K562 (cell line): Measurements from ENCODE around the gene RECQL5. TPM values are rescaled to one million over a fixed set of nuclear protein-coding genes. Genes with fewer than 3 reads are reported as not detected.

ENCODE experiments used
- ATAC-seq: fragments of 200-7000 bp; cut with Tn5 transposase; 3 replicates; pipeline ENCODE4 v1.9.1; 2020; ENCODE audit warnings: moderate library complexity
- BruUV-seq: library from RNA; stranded (reverse); fragments of 400-500 nt; replicated peaks from 2 replicates; lab custom pipeline; 2021; lab: Mats Ljungman, UMichigan
- CTCF ChIA-PET: fragments of 300-600 bp; formaldehyde crosslinking; extraction: SDS; loops from one replicate; lab custom pipeline; 2021; ENCODE audit warnings: low intra/inter-chr PET ratio; lab: Yijun Ruan, JAX
- POLR2A ChIA-PET: fragments of 300-600, 350-650 bp; sonication (Branson Sonifier 250); formaldehyde crosslinking; extraction: SDS; loops from one replicate; lab custom pipeline; 2021; ENCODE audit warnings: antibody characterized with exemption, inconsistent platforms; lab: Yijun Ruan, JAX
- DNase-seq, 4 experiments: peaks; one replicate each; pipeline versions ENCODE4 v3.0.0 to v3.0.0-alpha.2; 2011 to 2018; ENCODE audit warnings: low spot score in 3 of 4, mixed read lengths in 3 of 4; ENCODE audit errors: extremely low read depth in 1 of 4
- FAIRE-seq: peaks from 2 replicates; lab custom pipeline; 2011; peaks lifted over from hg19 to GRCh38; lab: Jason Lieb, UNC
- H2AFZ ChIP-seq: 2 replicates; pipeline ENCODE4 v1.6.0; 2011; ENCODE audit warnings: low read depth, low read length, control low read depth, inconsistent platforms
- H3K27ac ChIP-seq: fragments of 200-600 bp; 3 replicates; pipeline ENCODE4 v1.8.0; 2011; ENCODE audit warnings: low read depth, mild to moderate bottlenecking, control low read depth, inconsistent platforms, low read length, moderate library complexity, mixed read lengths; ENCODE audit errors: extremely low read depth
- H3K27me3 ChIP-seq, 2 experiments: fragments of 300-600 bp in 1 of 2; 2 replicates in 1 of 2; 3 replicates in 1 of 2; pipeline versions ENCODE4 v1.6.0 to v1.8.0; 2011; ENCODE audit warnings: inconsistent platforms in 2 of 2, low read length in 2 of 2, mild to moderate bottlenecking in 1 of 2, mixed read lengths in 1 of 2, moderate library complexity in 1 of 2; ENCODE audit not compliant: control insufficient read depth in 2 of 2, insufficient read depth in 2 of 2
- H3K36me3 ChIP-seq: fragments of 300-600 bp; 3 replicates; pipeline ENCODE4 v1.8.0; 2011; ENCODE audit warnings: mild to moderate bottlenecking, low read length, inconsistent platforms; ENCODE audit not compliant: control insufficient read depth, insufficient read depth
- H3K4me1 ChIP-seq, 2 experiments: fragments of 200-600 bp in 1 of 2; replicated peaks in 1 of 2; 2 replicates in 1 of 2; 3 replicates in 1 of 2; pipeline versions ENCODE4 v1.5.1 to v1.8.0; 2011; ENCODE audit warnings: inconsistent platforms in 2 of 2, low read length in 2 of 2, mild to moderate bottlenecking in 1 of 2, mixed read lengths in 1 of 2, moderate library complexity in 1 of 2; ENCODE audit not compliant: control insufficient read depth in 2 of 2, insufficient read depth in 2 of 2
- H3K4me2 ChIP-seq: 2 replicates; pipeline ENCODE4 v1.6.1; 2011; ENCODE audit warnings: low read length, control low read depth, inconsistent platforms, mixed read lengths; ENCODE audit not compliant: insufficient read depth
- H3K4me3 ChIP-seq: fragments of 200-600 bp; sonication (generic), shearing (Covaris generic); 2 replicates; pipeline ENCODE4 v1.5.1; 2016; ENCODE audit warnings: control low read depth, inconsistent platforms
- H3K79me2 ChIP-seq: fragments of 200-600 bp; 3 replicates; pipeline ENCODE4 v1.8.0; 2011; ENCODE audit warnings: low read length, inconsistent platforms; ENCODE audit not compliant: control insufficient read depth, insufficient read depth
- H3K9ac ChIP-seq, 2 experiments: 2 replicates each; pipeline versions ENCODE4 v1.6.0 to v1.6.1; 2011; ENCODE audit warnings: low read depth in 2 of 2, low read length in 2 of 2, control low read depth in 1 of 2, inconsistent platforms in 1 of 2, mild to moderate bottlenecking in 1 of 2, mixed read lengths in 1 of 2; ENCODE audit not compliant: insufficient read depth in 1 of 2
- H3K9me1 ChIP-seq: one replicate; pipeline ENCODE4 v1.6.0; 2011; ENCODE audit warnings: inconsistent platforms, mild to moderate bottlenecking, low read length, moderate library complexity; ENCODE audit not compliant: control insufficient read depth, insufficient read depth
- H3K9me3 ChIP-seq: replicated peaks from 2 replicates; pipeline ENCODE4 v1.5.1; 2011; ENCODE audit warnings: low read depth, low read length, inconsistent platforms; ENCODE audit not compliant: control insufficient read depth, insufficient read depth
- H4K20me1 ChIP-seq: replicated peaks from 2 replicates; pipeline ENCODE4 v1.6.1; 2011; ENCODE audit warnings: low read length, inconsistent platforms, mixed read lengths; ENCODE audit not compliant: control insufficient read depth, insufficient read depth
- EP300 ChIP-seq: IDR thresholded peaks from 2 replicates; pipeline ENCODE4 v1.6.1; 2012; ENCODE audit warnings: low read length, improper control_type of control experiment
- EP400 ChIP-seq: fragments of 450-650 bp; IDR thresholded peaks from 2 replicates; pipeline ENCODE4 v1.6.1; 2017; ENCODE audit warnings: antibody characterized with exemption, mild to moderate bottlenecking, moderate library complexity
- GABPA ChIP-seq: fragments of 200-800 bp; sonication (Bioruptor generic); conservative IDR thresholded peaks from 2 replicates; pipeline ENCODE4 v1.6.1; 2016; ENCODE audit warnings: low read depth, missing genetic modification characterization, missing compliant biosample characterization
- KLF13 ChIP-seq: fragments of 450-650 bp; IDR thresholded peaks from 2 replicates; pipeline ENCODE4 v1.6.1; 2016; ENCODE audit warnings: missing genetic modification characterization, low read depth, mild to moderate bottlenecking, missing compliant biosample characterization, moderate library complexity, borderline replicate concordance
- NFIC ChIP-seq: fragments of 450-650 bp; IDR thresholded peaks from 2 replicates; pipeline ENCODE4 v1.6.1; 2017; ENCODE audit warnings: mild to moderate bottlenecking, inconsistent platforms
- RBFOX2 ChIP-seq: fragments of 200-400 bp; formaldehyde crosslinking; IDR thresholded peaks from 2 replicates; pipeline ENCODE4 v1.6.1; 2017; ENCODE audit warnings: low read depth, mild to moderate bottlenecking, low read length, moderate library complexity
- SLC30A9 ChIP-seq: fragments of 250-450 bp; sonication (Bioruptor Pico); IDR thresholded peaks from 2 replicates; pipeline ENCODE4 v1.8.0; 2022; ENCODE audit warnings: mild to moderate bottlenecking, moderate library complexity
- ZNF133 ChIP-seq: fragments of 250-450 bp; sonication (Bioruptor Pico); IDR thresholded peaks from 2 replicates; pipeline ENCODE4 v1.4.0; 2020; ENCODE audit warnings: mild to moderate bottlenecking
- WGBS: fragments of 100-300 bp; shearing (Covaris generic); methylation state at CpG from one replicate; pipeline ENCODE4 v1.1.6; 2016; ENCODE audit warnings: low coverage, mixed read lengths; ENCODE audit not compliant: insufficient coverage; ENCODE audit errors: missing lambda C conversion rate; 5-methylcytosine and 5-hydroxymethylcytosine counted together
- in situ Hi-C: fragments of 300-500 bp; cut with MboI; formaldehyde crosslinking; loops from 4 replicates; pipeline ENCODE4 v1.15.0; 2018; ENCODE audit warnings: inconsistent platforms, mixed read lengths
- intact Hi-C: fragments of 100-400 bp; cut with micrococcal nuclease; formaldehyde crosslinking; loops from 2 replicates; pipeline ENCODE4 v1.14.2; 2022
- polyA plus RNA-seq, 8 experiments: library from polyadenylated mRNA; depleted of rRNA in 4 of 8; stranded (reverse) in 5 of 8; unstranded in 3 of 8; fragments of >200 nt; fragmentation: Nextera tagmentation in 2 of 8; fragmentation: Illumina TruSeq in 1 of 8; extraction: Ambion mirVana in 2 of 8; extraction: Trizol in 1 of 8; gene quantifications; 2 replicates each; pipeline versions ENCODE4 v1.2.1 to v1.2.3, GENCODE V29; 2011 to 2014; ENCODE audit warnings: inconsistent platforms in 1 of 8, missing spikeins in 1 of 8
- total RNA-seq, 7 experiments: library from RNA; depleted of rRNA in 6 of 7; stranded (reverse); fragments of >200 nt in 6 of 7; fragmentation: Illumina TruSeq in 2 of 7; extraction: Trizol in 2 of 7; gene quantifications; 2 replicates each; pipeline versions ENCODE4 v1.2.1 to v1.2.3, GENCODE V29; 2011 to 2021; ENCODE audit warnings: low replicate concordance in 1 of 7
- TF ChIP-seq, protein P1 (sequence below): fragments of 450-650 bp; IDR thresholded peaks from 2 replicates; pipeline ENCODE4 v1.7.0; 2016; ENCODE audit warnings: borderline replicate concordance

RECQL5 gene
- total and polyA plus RNA-seq, 9 of the 15 experiments (the other 6 are each of a cell fraction or from before 2014, with no cell fraction given) = 4.1 to 34.8 (median 16.4) TPM

DNA sequence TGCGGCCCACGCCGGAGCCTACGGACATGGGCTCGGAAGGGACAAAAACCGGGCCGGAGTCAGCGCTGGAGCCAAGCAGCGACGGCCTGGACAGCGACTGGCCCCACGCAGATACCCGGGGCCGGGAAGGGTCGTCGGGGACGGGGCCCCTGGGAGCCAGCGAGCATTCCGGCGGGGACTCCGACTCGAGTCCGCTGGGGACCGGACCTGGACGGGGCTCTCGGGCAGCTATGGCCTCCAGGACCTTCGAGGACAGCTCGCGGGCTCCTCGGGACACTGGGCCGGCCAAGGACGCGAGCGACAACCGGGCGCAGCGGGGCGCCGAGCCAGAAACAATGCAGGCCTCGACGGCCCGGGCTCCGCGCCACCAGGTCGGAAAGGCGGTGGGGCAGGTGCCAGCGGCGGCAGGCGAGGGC, 78.3 kb downstream of the RECQL5 start:
- no peaks in the 10 kb centered on the region for H3K9me1 ChIP-seq
- FAIRE-seq (no peak), ATAC-seq (no peak), DNase-seq (no peak)
- in situ Hi-C loops (no loop called here), intact Hi-C loops (loop anchor here (5.0 to 10.0 kb wide), 2 partner anchors 71 to 164 kb away; partner anchors contain the start of genes CASKIN2 and TSEN54)
- H3K4me1 ChIP-seq = peaks cover 6 to 36% of the 10 kb centered on the region in 2 experiments; a peak in 3 of 5 replicates
- 63% methylated on average over 36 of the region's 49 CpGs for WGBS
- no peaks in the 10 kb centered on the region for H3K36me3 ChIP-seq
- BruUV-seq = no TSS peak
- H3K4me3 ChIP-seq = peak overlapping the region; percentile 53
- peak overlapping the region; percentile 53 to 89; a peak in 3 of 4 replicates for H3K9ac ChIP-seq
- peak overlapping the region; percentile 18; the same call in 1 of the 2 replicates for H3K4me2 ChIP-seq
- H3K27me3 ChIP-seq = peaks cover 0 to 4% of the 10 kb centered on the region in 2 experiments; a peak in 1 of 5 replicates
- CTCF ChIA-PET = interaction anchor here (1.0 to 1.2 kb wide), 2 partner anchors 159 to 162 kb away, joined by 3 to 4 read pairs; no protein-coding TSS in a partner anchor
- H3K79me2 ChIP-seq = no peaks in the 10 kb centered on the region
- POLR2A ChIA-PET = interaction anchor here (0.5 to 0.6 kb wide), 2 partner anchors 78 to 505 kb away, joined by 3 to 4 read pairs; no protein-coding TSS in a partner anchor
- peak overlapping the region; percentile 85 for H2AFZ ChIP-seq
- H4K20me1 ChIP-seq = no peaks in the 10 kb centered on the region
- peak overlapping the region; percentile 49; the same call in 1 of the 3 replicates for H3K27ac ChIP-seq
- H3K9me3 ChIP-seq = no peaks in the 10 kb centered on the region
- TF ChIP-seq, protein P1, sequence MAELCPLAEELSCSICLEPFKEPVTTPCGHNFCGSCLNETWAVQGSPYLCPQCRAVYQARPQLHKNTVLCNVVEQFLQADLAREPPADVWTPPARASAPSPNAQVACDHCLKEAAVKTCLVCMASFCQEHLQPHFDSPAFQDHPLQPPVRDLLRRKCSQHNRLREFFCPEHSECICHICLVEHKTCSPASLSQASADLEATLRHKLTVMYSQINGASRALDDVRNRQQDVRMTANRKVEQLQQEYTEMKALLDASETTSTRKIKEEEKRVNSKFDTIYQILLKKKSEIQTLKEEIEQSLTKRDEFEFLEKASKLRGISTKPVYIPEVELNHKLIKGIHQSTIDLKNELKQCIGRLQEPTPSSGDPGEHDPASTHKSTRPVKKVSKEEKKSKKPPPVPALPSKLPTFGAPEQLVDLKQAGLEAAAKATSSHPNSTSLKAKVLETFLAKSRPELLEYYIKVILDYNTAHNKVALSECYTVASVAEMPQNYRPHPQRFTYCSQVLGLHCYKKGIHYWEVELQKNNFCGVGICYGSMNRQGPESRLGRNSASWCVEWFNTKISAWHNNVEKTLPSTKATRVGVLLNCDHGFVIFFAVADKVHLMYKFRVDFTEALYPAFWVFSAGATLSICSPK = no peak
- TF ChIP-seq NFIC (0 out of 2 replicates have a peak, but pooled peaks have one; percentile 5), EP400 (no peak), RBFOX2 (0 out of 2 replicates have a peak, but pooled peaks have one; percentile 0), GABPA (tag) (no peak), SLC30A9 (CRISPR knock-in tag) (no peak), KLF13 (tag) (no peak), ZNF133 (no peak), EP300 (no peak)
